Aortic smooth muscle cell (primary cell): ENCODE results near the gene KRT72. TPM values are rescaled to one million over a fixed set of nuclear protein-coding genes. Genes with fewer than 3 reads are reported as not detected.

Source experiments
- total RNA-seq: library from RNA; depleted of rRNA; stranded (reverse); fragments of >200 nt; gene quantifications from 2 replicates; pipeline ENCODE4 v1.2.3, GENCODE V29; 2014

The KRT72 gene
- not detected in 2 replicates for total RNA-seq

DNA sequence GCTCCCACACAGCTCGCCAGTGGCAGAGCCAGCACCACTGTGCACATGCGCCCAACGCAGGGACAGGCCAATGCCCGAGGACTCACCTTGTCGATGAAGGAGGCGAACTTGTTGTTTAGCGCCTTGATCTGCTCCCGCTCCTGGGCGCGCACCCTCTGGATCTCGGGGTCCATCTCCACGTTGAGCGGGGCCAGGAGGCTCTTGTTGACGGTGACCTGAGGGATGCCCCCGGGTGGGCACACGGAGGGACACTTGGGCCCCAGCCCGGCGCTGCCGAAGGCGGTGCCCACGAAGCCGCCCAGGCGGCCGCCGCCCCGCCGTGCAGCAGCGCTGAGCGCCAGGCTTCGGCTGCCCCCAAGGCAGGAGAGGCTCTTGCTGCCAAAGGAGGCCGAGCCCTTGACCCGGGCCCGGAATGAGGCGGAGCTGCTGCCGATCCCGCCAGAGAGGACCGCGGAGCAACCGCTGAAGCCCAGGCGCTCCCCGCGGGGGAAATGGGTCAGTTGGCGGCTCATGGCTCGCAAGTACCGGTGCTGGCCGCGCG, at the start of gene KRT72:
Gene KRT72, minus strand, starts transcription at position 523 of the 541 bp plus-strand sequence. Its CDS starts 11 bp downstream, at position 512.

GRCh38 chr12:52618216-52618615, 17.0 kb upstream of the KRT72 start, which contains the start of gene KRT73:
Gene KRT73 (minus strand): TSS chr12:52618559. CDS start chr12:52618524, 35 bp downstream.

GRCh38 chr12:52573743-52574142, 27.5 kb downstream of the KRT72 start, which contains the start of gene KRT74:
Gene KRT74 (minus strand): TSS chr12:52573843. CDS start chr12:52573777, 66 bp downstream.

DNA sequence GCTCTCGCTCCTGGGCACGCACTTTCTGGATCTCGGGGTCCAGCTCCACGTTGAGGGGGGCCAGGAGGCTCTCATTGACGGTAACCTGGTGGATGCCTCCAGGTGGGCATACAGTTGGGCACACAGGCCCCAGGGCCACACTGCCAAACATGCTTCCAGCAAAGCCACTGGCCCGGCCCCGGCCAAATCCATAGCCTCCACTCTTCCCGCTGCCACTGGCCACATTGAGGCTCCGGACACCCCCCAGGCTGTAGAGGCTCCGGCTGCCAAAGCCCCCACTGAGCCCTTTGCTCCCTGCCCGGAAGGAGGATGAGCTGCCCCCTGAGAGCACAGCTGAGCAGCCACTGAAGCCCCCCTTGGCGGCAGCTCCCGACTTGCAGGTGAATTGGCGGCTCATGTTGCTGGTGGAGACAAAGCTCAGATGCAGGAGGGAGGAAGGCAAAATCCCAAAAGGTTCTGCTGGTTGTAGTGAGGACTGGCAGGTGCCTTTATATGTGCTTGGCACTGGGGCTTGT, 48.5 kb downstream of the KRT72 start, which contains the start of gene KRT71:
Gene KRT71, minus strand, starts transcription at position 465 of the 515 bp plus-strand sequence. Its CDS starts 68 bp downstream, at position 397.

Other genes starting within 250 kb of the KRT72 start
- gene KRT85, start 234.0 kb downstream of the KRT72 start, total RNA-seq, result not detected in 2 replicates
- not detected in 2 replicates for gene KRT84, start 215.8 kb downstream of the KRT72 start, total RNA-seq
- gene KRT82, start 195.1 kb downstream of the KRT72 start, total RNA-seq, result not detected in 2 replicates
- not detected in 2 replicates for gene KRT75, start 167.1 kb downstream of the KRT72 start, total RNA-seq
- gene KRT6B, start 149.3 kb downstream of the KRT72 start, total RNA-seq, result not detected in 2 replicates
- not detected in 2 replicates for gene KRT6C, start 127.7 kb downstream of the KRT72 start, total RNA-seq
- gene KRT6A, start 108.2 kb downstream of the KRT72 start, total RNA-seq, result 0.19 and 0.66 TPM in 2 replicates
- 0.44 and 0.53 TPM in 2 replicates for gene KRT5, start 81.1 kb downstream of the KRT72 start, total RNA-seq
- not detected in 2 replicates for gene KRT71, start 48.3 kb downstream of the KRT72 start, total RNA-seq
- gene KRT74, start 27.6 kb downstream of the KRT72 start, total RNA-seq, result not detected in 2 replicates
- not detected in 2 replicates for gene KRT73, start 17.1 kb upstream of the KRT72 start, total RNA-seq
- gene KRT2, start 50.7 kb upstream of the KRT72 start, total RNA-seq, result not detected in 2 replicates
- not detected in 2 replicates for gene KRT1, start 78.9 kb upstream of the KRT72 start, total RNA-seq
- gene KRT77, start 102.1 kb upstream of the KRT72 start, total RNA-seq, result not detected in 2 replicates
- gene KRT76, start 175.9 kb upstream of the KRT72 start, total RNA-seq, result not detected in 2 replicates
- not detected in 2 replicates for gene KRT3, start 194.7 kb upstream of the KRT72 start, total RNA-seq
- gene KRT4, start 212.7 kb upstream of the KRT72 start, total RNA-seq, result not detected in 2 replicates
- gene KRT79, start 232.8 kb upstream of the KRT72 start, total RNA-seq, result not detected in 2 replicates
- gene KRT78, start 247.5 kb upstream of the KRT72 start, total RNA-seq, result not detected in 2 replicates